Osteocyte (in vitro differentiated cells): Measurements from ENCODE around the gene RIPOR2. TPM values are rescaled to one million over a fixed set of nuclear protein-coding genes. Genes with fewer than 3 reads are reported as not detected.
"Not testable (repeated sequence)": the region's sequence is repeated elsewhere in the genome, so short reads cannot be mapped to it uniquely, and the experiment has no call there.

Experiments
- DNase-seq: peaks from one replicate; pipeline ENCODE4 v3.0.0; 2021; ENCODE audit warnings: mixed read lengths; ENCODE audit not compliant: unreplicated experiment; ENCODE audit errors: extremely low spot score
- H3K27ac Mint-ChIP-seq: one replicate; pipeline ENCODE4 v1.8.0; 2021; ENCODE audit warnings: mild to moderate bottlenecking, mixed read lengths; ENCODE audit not compliant: unreplicated experiment
- H3K27me3 Mint-ChIP-seq: one replicate; pipeline ENCODE4 v1.8.0; 2021; ENCODE audit warnings: mixed read lengths; ENCODE audit not compliant: unreplicated experiment
- H3K36me3 Mint-ChIP-seq: one replicate; pipeline ENCODE4 v1.8.0; 2021; ENCODE audit warnings: mixed read lengths; ENCODE audit not compliant: unreplicated experiment
- H3K4me1 Mint-ChIP-seq: one replicate; pipeline ENCODE4 v1.8.0; 2021; ENCODE audit warnings: mixed read lengths; ENCODE audit not compliant: unreplicated experiment
- H3K4me3 Mint-ChIP-seq: one replicate; pipeline ENCODE4 v1.8.0; 2021; ENCODE audit warnings: mild to moderate bottlenecking, moderate library complexity, mixed read lengths; ENCODE audit not compliant: unreplicated experiment
- H3K9me3 Mint-ChIP-seq: one replicate; pipeline ENCODE4 v1.8.0; 2021; ENCODE audit warnings: mixed read lengths; ENCODE audit not compliant: unreplicated experiment
- CTCF ChIP-seq: fragments of 200-600 bp; sonication (generic); IDR thresholded peaks from 2 replicates; pipeline ENCODE4 v1.5.0; 2021; ENCODE audit warnings: antibody characterized with exemption, mild to moderate bottlenecking, moderate library complexity
- total RNA-seq: library from RNA; stranded (reverse); gene quantifications from 2 replicates; pipeline ENCODE4 v1.2.1, GENCODE V29; 2021

Gene RIPOR2
- total RNA-seq, 1 donor from 2014 or later = 6.3 TPM

- no peaks in the 10 kb centered on the region for H3K4me1 Mint-ChIP-seq
- no peak for DNase-seq
- no peak for TF ChIP-seq CTCF
- no peak overlapping the region for H3K4me3 Mint-ChIP-seq
- no peak overlapping the region for H3K27ac Mint-ChIP-seq
- H3K36me3 Mint-ChIP-seq = no peaks in the 10 kb centered on the region
- H3K9me3 Mint-ChIP-seq = peaks cover 4% of the 10 kb centered on the region
- no peaks in the 10 kb centered on the region for H3K27me3 Mint-ChIP-seq
These were observed 178.1 kb downstream of the RIPOR2 start for GRCh38 chr6:24757611-24758010.

DNA sequence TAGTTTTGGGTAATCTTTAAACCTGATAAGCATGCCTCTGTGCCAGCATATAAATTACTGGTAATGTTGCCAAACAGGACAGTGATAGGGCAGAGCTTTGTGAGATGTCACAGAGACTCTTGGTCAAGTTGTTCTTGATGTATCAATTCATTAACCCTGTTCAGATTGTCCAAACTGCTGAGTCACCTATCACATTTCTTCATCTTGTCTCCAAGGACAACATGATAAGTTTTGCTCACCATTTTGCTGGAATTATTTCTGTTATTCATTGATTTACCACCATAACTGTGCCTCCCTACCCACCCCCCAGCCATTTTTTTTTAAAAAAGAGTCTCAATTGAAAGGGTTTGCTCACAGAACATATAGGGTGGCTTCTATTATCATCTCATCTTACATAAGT is 180.5 kb downstream of the RIPOR2 start:
- H3K4me1 Mint-ChIP-seq = no peaks in the 10 kb centered on the region
- no peaks in the 10 kb centered on the region for H3K36me3 Mint-ChIP-seq
- H3K27me3 Mint-ChIP-seq = no peaks in the 10 kb centered on the region
- DNase-seq = no peak
- TF ChIP-seq CTCF = no peak
- peaks cover 4% of the 10 kb centered on the region for H3K9me3 Mint-ChIP-seq
- H3K27ac Mint-ChIP-seq = no peak overlapping the region
- no peak overlapping the region for H3K4me3 Mint-ChIP-seq

DNA sequence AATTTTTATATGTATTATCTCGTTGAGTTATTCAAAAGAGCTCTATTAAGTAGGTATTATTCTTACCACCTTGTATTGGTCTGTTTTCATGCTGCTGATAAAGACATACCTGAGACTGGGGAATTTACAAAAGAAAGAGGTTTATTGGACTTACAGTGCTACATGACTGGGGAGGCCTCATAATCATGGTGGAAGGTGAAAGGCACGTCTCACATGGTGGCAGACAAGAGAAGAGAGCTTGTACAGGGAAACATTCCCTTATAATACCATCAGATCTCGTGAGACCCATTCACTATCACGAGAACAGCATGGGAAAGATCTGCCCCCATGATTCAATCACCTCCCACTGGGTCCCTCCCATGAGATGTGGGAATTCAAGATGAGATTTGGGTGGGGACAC is 181.4 kb downstream of the RIPOR2 start:
- not testable (repeated sequence) for DNase-seq, H3K4me3 Mint-ChIP-seq, H3K27me3 Mint-ChIP-seq, H3K27ac Mint-ChIP-seq, H3K4me1 Mint-ChIP-seq, H3K36me3 Mint-ChIP-seq, H3K9me3 Mint-ChIP-seq

Other genes starting within 250 kb of the RIPOR2 start
- gene C6orf62, start 216.8 kb downstream of the RIPOR2 start, total RNA-seq = 79.6 and 79.7 TPM in 2 replicates
- 25.3 and 26.4 TPM in 2 replicates for gene GMNN, start 161.0 kb downstream of the RIPOR2 start, total RNA-seq
- not detected in 2 replicates for gene ARMH2, start 137.0 kb downstream of the RIPOR2 start, total RNA-seq